ENCODE measurements around the gene TLR2.
A peak's percentile ranks its signal among the peaks of the same experiment; 100 is the strongest.

Gene TLR2

GRCh38 chr4:153679486-153679885 is 4.6 kb upstream of the TLR2 start:
- H3K4me1 ChIP-seq, result peaks cover 6% of the 10 kb centered on the region
- H3K4me2 ChIP-seq, result no peak overlapping the region
- H3K27ac ChIP-seq, result no peak overlapping the region
- H3K4me3 ChIP-seq, result no peak overlapping the region
- peaks cover 22% of the 10 kb centered on the region for H3K27me3 ChIP-seq
- H3K9ac ChIP-seq, result no peak overlapping the region
- H4K20me1 ChIP-seq, result no peaks in the 10 kb centered on the region
- H3K36me3 ChIP-seq, result peaks cover 12% of the 10 kb centered on the region; the same call in 1 of the 2 replicates
- peaks cover 45% of the 10 kb centered on the region for H3K9me3 ChIP-seq
- no peak for TF ChIP-seq Cebpa-rat (IDR thresholded peaks at IDR 0.05)

- Histone ChIP-seq H3K4me1 (peaks cover 12% of the 10 kb centered on the region), H3K27ac (no peak overlapping the region), H3K36me3 (peaks cover 28% of the 10 kb centered on the region), H3K9ac (no peak overlapping the region), H3K27me3 (peaks cover 39% of the 10 kb centered on the region), H3K4me3 (peak overlapping the region; percentile 60), H3K4me2 (peak overlapping the region; percentile 70), H4K20me1 (no peaks in the 10 kb centered on the region), H3K9me3 (peaks cover 61% of the 10 kb centered on the region)
- no peak for TF ChIP-seq Cebpa-rat (IDR thresholded peaks at IDR 0.05)
Observed at GRCh38 chr4:153683763-153684181, 308 bp upstream of the TLR2 start.

GRCh38 chr4:153684971-153685371 is 891 bp downstream of the TLR2 start:
- H3K27ac ChIP-seq, result no peak overlapping the region
- H4K20me1 ChIP-seq, result no peaks in the 10 kb centered on the region
- peaks cover 73% of the 10 kb centered on the region for H3K9me3 ChIP-seq
- no peak for TF ChIP-seq Cebpa-rat (IDR thresholded peaks at IDR 0.05)
- peak overlapping the region; percentile 60 for H3K4me3 ChIP-seq
- H3K4me1 ChIP-seq, result peaks cover 12% of the 10 kb centered on the region
- peaks cover 35% of the 10 kb centered on the region for H3K36me3 ChIP-seq
- no peak overlapping the region for H3K9ac ChIP-seq
- H3K4me2 ChIP-seq, result peak overlapping the region; percentile 70
- H3K27me3 ChIP-seq, result peaks cover 39% of the 10 kb centered on the region

GRCh38 chr4:153704522-153704921 is 20.4 kb downstream of the TLR2 start:
- Histone ChIP-seq H3K27me3 (no peaks in the 10 kb centered on the region), H3K4me2 (no peak overlapping the region), H3K9me3 (peaks cover 13% of the 10 kb centered on the region), H3K36me3 (peaks cover 8% of the 10 kb centered on the region; the same call in 1 of the 2 replicates), H3K4me1 (peaks cover 27% of the 10 kb centered on the region), H3K4me3 (no peak overlapping the region), H3K27ac (no peak overlapping the region), H3K9ac (no peak overlapping the region), H4K20me1 (no peaks in the 10 kb centered on the region)
- TF ChIP-seq Cebpa-rat (IDR thresholded peaks at IDR 0.05), result no peak

- no peak for TF ChIP-seq Cebpa-rat (IDR thresholded peaks at IDR 0.05)
- H3K36me3 ChIP-seq, result peaks cover 8% of the 10 kb centered on the region; the same call in 1 of the 2 replicates
- no peak overlapping the region for H3K9ac ChIP-seq
- H3K27me3 ChIP-seq, result no peaks in the 10 kb centered on the region
- peaks cover 27% of the 10 kb centered on the region for H3K4me1 ChIP-seq
- H3K27ac ChIP-seq, result peak overlapping the region; percentile 33
- H3K4me3 ChIP-seq, result no peak overlapping the region; the same call in 1 of the 2 replicates
- H3K9me3 ChIP-seq, result peaks cover 10% of the 10 kb centered on the region
- no peaks in the 10 kb centered on the region for H4K20me1 ChIP-seq
- peak overlapping the region; percentile 65 for H3K4me2 ChIP-seq
Observed at GRCh38 chr4:153705743-153706468, 21.8 kb downstream of the TLR2 start.

GRCh38 chr4:153706519-153706918 is 22.4 kb downstream of the TLR2 start:
- Histone ChIP-seq H3K4me3 (no peak overlapping the region), H3K27ac (peak overlapping the region; percentile 33; the same call in 1 of the 2 replicates), H3K27me3 (no peaks in the 10 kb centered on the region), H3K4me2 (peak overlapping the region; percentile 65), H3K9me3 (peaks cover 10% of the 10 kb centered on the region), H3K9ac (no peak overlapping the region), H3K36me3 (peaks cover 8% of the 10 kb centered on the region; the same call in 1 of the 2 replicates), H4K20me1 (no peaks in the 10 kb centered on the region), H3K4me1 (peaks cover 27% of the 10 kb centered on the region)
- TF ChIP-seq Cebpa-rat (IDR thresholded peaks at IDR 0.05), result no peak

GRCh38 chr4:153710681-153711080 is 26.6 kb downstream of the TLR2 start:
- Histone ChIP-seq H3K27me3 (no peaks in the 10 kb centered on the region), H3K27ac (no peak overlapping the region), H3K4me2 (no peak overlapping the region), H3K9me3 (peaks cover 9% of the 10 kb centered on the region), H3K4me3 (no peak overlapping the region), H3K9ac (no peak overlapping the region), H3K36me3 (no peaks in the 10 kb centered on the region; the same call in 1 of the 2 replicates), H4K20me1 (no peaks in the 10 kb centered on the region), H3K4me1 (peaks cover 19% of the 10 kb centered on the region)
- no peak for TF ChIP-seq Cebpa-rat (IDR thresholded peaks at IDR 0.05)

GRCh38 chr4:153713866-153714646 is 30.0 kb downstream of the TLR2 start:
- no peak overlapping the region for H3K4me2 ChIP-seq

GRCh38 chr4:153722036-153722435 is 38.0 kb downstream of the TLR2 start:
- Histone ChIP-seq H3K4me2 (no peak overlapping the region), H3K9ac (no peak overlapping the region), H3K4me1 (peaks cover 31% of the 10 kb centered on the region), H4K20me1 (no peaks in the 10 kb centered on the region), H3K27ac (0 out of 2 replicates have a peak overlapping the region, but pooled peaks have one; percentile 13), H3K27me3 (no peaks in the 10 kb centered on the region), H3K36me3 (peaks cover 18% of the 10 kb centered on the region), H3K9me3 (peaks cover 18% of the 10 kb centered on the region), H3K4me3 (no peak overlapping the region)
- TF ChIP-seq Cebpa-rat (IDR thresholded peaks at IDR 0.05), result no peak

More at GRCh38 chr4:153713866-153714646, 30.0 kb downstream of the TLR2 start:
- peaks cover 14% of the 10 kb centered on the region for H3K36me3 ChIP-seq
- no peaks in the 10 kb centered on the region for H4K20me1 ChIP-seq
- H3K4me1 ChIP-seq, result no peaks in the 10 kb centered on the region
- H3K9me3 ChIP-seq, result peaks cover 29% of the 10 kb centered on the region
- H3K27ac ChIP-seq, result no peak overlapping the region
- no peak overlapping the region for H3K9ac ChIP-seq
- TF ChIP-seq Cebpa-rat (IDR thresholded peaks at IDR 0.05), result no peak
- H3K27me3 ChIP-seq, result no peaks in the 10 kb centered on the region
- no peak overlapping the region for H3K4me3 ChIP-seq

- H3K27ac ChIP-seq, result no peak overlapping the region
- no peak overlapping the region for H3K4me3 ChIP-seq
- peak overlapping the region; percentile 3; the same call in 1 of the 2 replicates for H3K4me2 ChIP-seq
- no peaks in the 10 kb centered on the region for H4K20me1 ChIP-seq
- H3K27me3 ChIP-seq, result no peaks in the 10 kb centered on the region
- TF ChIP-seq Cebpa-rat (IDR thresholded peaks at IDR 0.05), result no peak
- H3K36me3 ChIP-seq, result no peaks in the 10 kb centered on the region; the same call in 1 of the 2 replicates
- H3K9ac ChIP-seq, result no peak overlapping the region
- H3K9me3 ChIP-seq, result no peaks in the 10 kb centered on the region
- H3K4me1 ChIP-seq, result peaks cover 57% of the 10 kb centered on the region
Observed at GRCh38 chr4:153724606-153725005, 40.5 kb downstream of the TLR2 start.

All from BLaER1 (cell line).